GM19099 (cell line): ENCODE data around the gene AGBL4.

Source experiments
- POLR2A ChIP-seq: IDR thresholded peaks from 3 replicates; pipeline ENCODE4 v1.6.1; 2011; ENCODE audit warnings: low read depth; ENCODE audit not compliant: insufficient read length; ENCODE audit errors: extremely low read depth

Gene AGBL4

DNA sequence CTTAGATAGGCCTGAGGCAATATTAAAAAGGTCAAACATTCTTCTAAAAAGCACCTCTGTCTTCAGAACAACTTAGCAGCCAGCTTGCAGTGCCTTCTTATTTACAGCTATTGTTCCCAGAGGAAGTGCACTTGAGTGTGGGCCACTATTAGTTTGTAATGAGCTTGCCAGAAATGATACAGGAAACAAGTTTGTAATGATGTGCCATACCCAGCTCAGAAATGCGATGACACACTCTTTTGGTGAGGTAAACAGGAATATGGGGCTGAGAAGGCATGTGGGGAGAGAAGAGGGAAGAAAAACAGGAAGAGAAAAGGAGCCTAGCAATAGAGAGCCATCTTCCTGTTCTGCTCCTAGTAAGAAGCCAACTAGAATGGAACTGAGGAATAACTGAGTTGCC, 295.4 kb downstream of the AGBL4 start:
- no peak for TF ChIP-seq POLR2A

- TF ChIP-seq POLR2A, result no peak
Observed at GRCh38 chr1:49723662-49724061, 300.1 kb downstream of the AGBL4 start.

GRCh38 chr1:49694251-49694827, 329.4 kb downstream of the AGBL4 start:
- TF ChIP-seq POLR2A, result no peak

- no peak for TF ChIP-seq POLR2A
Observed at GRCh38 chr1:49686107-49686506, 337.6 kb downstream of the AGBL4 start.

- TF ChIP-seq POLR2A, result no peak
Observed at GRCh38 chr1:49677706-49678105, 346.0 kb downstream of the AGBL4 start.

DNA sequence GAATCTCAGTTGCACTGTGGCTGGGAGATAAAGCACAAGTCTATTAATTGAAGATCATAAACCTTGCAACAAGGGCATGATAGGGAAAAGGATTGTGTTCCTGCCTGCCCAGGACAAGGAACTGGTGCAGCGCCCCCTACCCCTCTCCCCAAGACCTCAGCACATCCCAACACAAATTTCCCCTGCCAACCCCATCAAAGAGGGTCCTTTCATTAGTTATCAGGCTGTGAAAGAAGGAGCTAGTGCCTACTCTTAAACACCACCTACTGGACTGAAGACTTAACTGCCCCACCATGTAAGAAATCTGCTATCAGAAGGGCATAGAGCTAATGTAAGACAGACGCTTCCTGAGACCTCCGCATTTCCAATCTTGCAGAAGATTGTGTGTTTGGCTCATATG, 372.6 kb downstream of the AGBL4 start:
- no peak for TF ChIP-seq POLR2A

- TF ChIP-seq POLR2A, result no peak
Observed at GRCh38 chr1:49630156-49630555, 393.6 kb downstream of the AGBL4 start.

GRCh38 chr1:49627781-49628180, 396.0 kb downstream of the AGBL4 start:
- TF ChIP-seq POLR2A, result no peak

DNA sequence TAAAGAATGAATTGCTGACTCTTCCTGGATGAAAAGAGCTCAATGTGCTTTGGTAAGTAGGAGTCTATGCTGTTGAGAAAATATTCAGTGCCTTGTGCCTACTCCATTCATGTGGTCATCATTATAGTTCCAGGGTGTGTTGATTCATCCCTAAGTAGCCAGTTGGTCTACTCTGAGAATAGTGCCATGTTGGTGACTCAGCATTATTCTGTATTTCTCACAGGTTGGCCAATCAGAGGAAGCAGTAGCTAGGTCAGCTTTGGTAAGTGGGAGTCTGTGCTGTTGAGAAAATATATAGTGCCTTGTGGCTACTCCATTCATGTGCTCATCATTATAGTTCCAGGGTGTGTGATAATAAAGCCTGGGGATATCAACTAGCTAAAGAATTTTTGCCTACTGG, 397.3 kb downstream of the AGBL4 start:
- TF ChIP-seq POLR2A, result no peak

DNA sequence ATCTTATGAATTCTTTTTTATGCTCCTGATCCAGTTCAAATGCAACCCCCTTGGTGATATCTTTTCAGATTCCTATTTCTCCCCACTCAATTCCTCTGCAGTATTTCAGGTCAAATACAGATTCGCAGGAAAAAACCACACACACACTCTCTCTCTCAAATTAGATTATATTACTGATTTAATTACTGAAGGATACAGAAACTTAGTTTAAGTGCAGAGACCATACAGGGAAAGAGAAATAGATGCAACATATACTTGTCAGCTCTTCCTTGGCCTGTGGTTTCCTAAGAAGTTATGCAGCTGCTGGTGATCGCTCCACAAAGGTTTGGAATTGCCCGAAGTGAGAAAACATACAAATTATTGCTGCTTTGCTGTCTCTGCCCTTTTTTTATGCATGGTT, 400.9 kb downstream of the AGBL4 start:
- TF ChIP-seq POLR2A, result no peak

DNA sequence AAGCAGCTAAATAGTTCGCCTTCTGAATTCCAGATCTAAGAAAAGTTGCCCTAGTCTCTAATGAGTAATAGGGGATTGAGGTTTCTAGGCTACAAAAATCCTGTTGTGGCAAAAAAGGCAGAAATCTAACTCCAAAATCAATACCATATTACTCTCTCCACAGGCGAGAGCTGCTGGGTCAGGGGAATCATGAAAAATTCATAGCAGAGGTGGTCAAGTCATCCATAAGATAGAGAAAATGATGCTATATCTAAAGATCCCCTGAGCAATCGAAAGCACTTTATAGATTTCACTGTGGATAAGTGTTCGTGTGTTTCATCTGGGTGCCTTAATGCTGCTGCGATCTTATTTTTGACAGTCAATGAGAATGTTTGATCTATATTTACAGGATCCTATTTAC, 417.7 kb downstream of the AGBL4 start:
- TF ChIP-seq POLR2A, result no peak

DNA sequence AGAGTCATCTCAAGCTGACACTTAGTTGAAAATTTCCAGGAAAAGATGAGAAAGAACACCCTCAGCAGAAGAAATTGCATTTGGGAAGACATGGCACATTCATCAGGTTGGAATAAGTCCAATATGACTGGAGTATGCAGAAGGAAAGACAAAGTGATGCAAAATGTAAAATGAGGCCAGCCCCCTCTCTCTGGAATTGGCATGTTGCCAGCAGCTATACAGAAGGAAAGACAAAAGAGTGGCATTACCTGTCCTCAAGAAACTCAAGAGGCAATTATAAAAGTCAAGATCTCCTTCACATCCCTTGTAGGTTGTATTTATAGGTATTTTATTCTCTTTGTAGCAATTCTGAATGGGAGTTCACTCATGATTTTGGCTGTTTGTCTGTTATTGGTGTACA, 426.3 kb downstream of the AGBL4 start:
- no peak for TF ChIP-seq POLR2A

GRCh38 chr1:49576327-49576901, 447.3 kb downstream of the AGBL4 start:
- TF ChIP-seq POLR2A, result no peak

- TF ChIP-seq POLR2A, result no peak
Observed at GRCh38 chr1:49556676-49557234, 467.0 kb downstream of the AGBL4 start.

- no peak for TF ChIP-seq POLR2A
Observed at GRCh38 chr1:49552101-49552500, 471.7 kb downstream of the AGBL4 start.

DNA sequence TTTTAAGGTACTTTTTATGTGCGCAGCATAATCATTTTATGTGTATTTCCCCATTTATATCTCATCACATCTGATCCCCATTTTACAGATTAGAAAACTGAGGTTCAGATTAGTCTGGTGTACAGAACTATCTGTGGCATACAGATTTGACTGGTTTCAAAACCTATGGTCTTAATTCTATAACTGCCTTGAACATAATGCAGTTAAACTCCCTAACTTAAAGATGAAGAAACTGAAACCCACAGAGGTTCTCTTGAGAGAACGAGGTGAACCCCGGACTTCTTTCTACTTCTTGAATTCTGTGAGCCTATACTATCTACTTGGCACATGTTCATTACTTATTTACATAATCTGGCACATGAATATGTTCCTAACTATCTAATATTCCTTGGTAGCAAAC, 479.1 kb downstream of the AGBL4 start:
- TF ChIP-seq POLR2A, result no peak
